Measurements from ENCODE around the gene GPATCH1. TPM values are rescaled to one million over a fixed set of nuclear protein-coding genes. Genes with fewer than 3 reads are reported as not detected.

GPATCH1 gene
- total RNA-seq, 1 experiment from 2014 or later: 16.1 TPM

DNA sequence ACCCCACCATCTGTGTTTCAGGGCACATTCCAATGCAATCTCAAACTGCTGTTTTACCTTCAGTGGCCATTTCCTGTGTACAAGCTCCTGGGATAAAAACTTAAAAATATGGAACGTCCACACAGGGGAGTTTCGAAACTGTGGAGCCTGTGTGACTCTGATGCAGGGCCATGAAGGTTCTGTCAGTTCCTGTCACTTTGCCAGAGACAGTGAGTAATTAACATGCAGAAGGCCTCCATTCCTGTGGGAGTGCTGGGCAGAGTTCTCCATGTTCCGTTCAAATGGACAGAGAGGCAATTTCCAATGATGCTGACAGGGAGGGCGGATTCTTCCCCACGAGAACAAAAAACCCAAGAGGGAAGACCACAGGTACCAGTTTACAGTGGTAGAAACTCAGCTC lies 75.4 kb downstream of the GPATCH1 start:
- DNase-seq: no peak
- Mint-ChIP-seq H3K27me3 (ENCODE audit: insufficient read depth, unreplicated experiment) (no peaks in the 10 kb centered on the region), H3K4me3 (ENCODE audit: unreplicated experiment) (no peak overlapping the region), H3K27ac (ENCODE audit: unreplicated experiment) (no peak overlapping the region), H3K9me3 (ENCODE audit: unreplicated experiment) (no peaks in the 10 kb centered on the region), H3K4me1 (ENCODE audit: low read depth, unreplicated experiment) (no peaks in the 10 kb centered on the region), H3K36me3 (ENCODE audit: insufficient read depth, unreplicated experiment) (no peaks in the 10 kb centered on the region)
- Histone ChIP-seq H3K4me1 (no peaks in the 10 kb centered on the region), H3K9me3 (no peaks in the 10 kb centered on the region), H3K36me3 (ENCODE audit: control insufficient read depth, insufficient read depth, low read length) (no peaks in the 10 kb centered on the region), H3K4me3 (ENCODE audit: low read depth, low read length) (no peak overlapping the region), H3K27me3 (replicated peaks; ENCODE audit: control insufficient read depth, insufficient read depth, low read length) (no peaks in the 10 kb centered on the region)
- ChIA-PET POLR2A (no interaction called here), CTCF (no interaction called here)
- TF ChIP-seq, protein P1, sequence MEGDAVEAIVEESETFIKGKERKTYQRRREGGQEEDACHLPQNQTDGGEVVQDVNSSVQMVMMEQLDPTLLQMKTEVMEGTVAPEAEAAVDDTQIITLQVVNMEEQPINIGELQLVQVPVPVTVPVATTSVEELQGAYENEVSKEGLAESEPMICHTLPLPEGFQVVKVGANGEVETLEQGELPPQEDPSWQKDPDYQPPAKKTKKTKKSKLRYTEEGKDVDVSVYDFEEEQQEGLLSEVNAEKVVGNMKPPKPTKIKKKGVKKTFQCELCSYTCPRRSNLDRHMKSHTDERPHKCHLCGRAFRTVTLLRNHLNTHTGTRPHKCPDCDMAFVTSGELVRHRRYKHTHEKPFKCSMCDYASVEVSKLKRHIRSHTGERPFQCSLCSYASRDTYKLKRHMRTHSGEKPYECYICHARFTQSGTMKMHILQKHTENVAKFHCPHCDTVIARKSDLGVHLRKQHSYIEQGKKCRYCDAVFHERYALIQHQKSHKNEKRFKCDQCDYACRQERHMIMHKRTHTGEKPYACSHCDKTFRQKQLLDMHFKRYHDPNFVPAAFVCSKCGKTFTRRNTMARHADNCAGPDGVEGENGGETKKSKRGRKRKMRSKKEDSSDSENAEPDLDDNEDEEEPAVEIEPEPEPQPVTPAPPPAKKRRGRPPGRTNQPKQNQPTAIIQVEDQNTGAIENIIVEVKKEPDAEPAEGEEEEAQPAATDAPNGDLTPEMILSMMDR (IDR thresholded peaks at IDR 0.05; ENCODE audit: insufficient read depth in 1 of 2, low read depth in 1 of 2, low read length in 1 of 2, severe bottlenecking in 1 of 2, unreplicated experiment in 1 of 2): no peak
- BruUV-seq (replicated peaks): no TSS peak
- intact Hi-C loops (cut with micrococcal nuclease; ENCODE audit: unreplicated experiment): no loop called here

- no TSS peak for BruUV-seq (replicated peaks)
Observed at GRCh38 chr19:33157906-33158305, 76.9 kb downstream of the GPATCH1 start.

DNA sequence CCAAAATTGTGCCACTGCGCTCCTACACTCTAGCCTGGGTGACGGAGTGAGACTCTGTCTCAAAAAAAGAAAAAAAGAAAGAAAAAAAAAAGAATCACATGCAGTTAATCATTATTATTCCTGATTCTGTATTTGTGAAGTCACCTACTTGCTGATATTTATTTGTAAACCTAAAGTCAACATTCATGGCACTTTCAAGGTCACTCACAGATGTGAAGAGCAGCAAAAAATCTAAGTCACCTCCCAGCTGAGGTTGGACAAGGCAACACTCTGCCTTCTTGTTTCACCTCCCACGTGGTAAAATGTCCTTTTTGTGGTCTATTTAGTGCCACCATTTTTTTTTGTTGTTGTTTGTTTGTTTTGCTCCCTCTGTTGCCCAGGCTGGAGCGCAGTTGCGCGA lies 77.4 kb downstream of the GPATCH1 start:
- Histone ChIP-seq H3K4me1 (no peaks in the 10 kb centered on the region), H3K4me3 (ENCODE audit: low read depth, low read length) (no peak overlapping the region), H3K9me3 (no peaks in the 10 kb centered on the region), H3K27me3 (replicated peaks; ENCODE audit: control insufficient read depth, insufficient read depth, low read length) (no peaks in the 10 kb centered on the region), H3K36me3 (ENCODE audit: control insufficient read depth, insufficient read depth, low read length) (no peaks in the 10 kb centered on the region)
- DNase-seq: no peak
- H3K9me3 Mint-ChIP-seq (ENCODE audit: unreplicated experiment): no peaks in the 10 kb centered on the region
- TF ChIP-seq, protein P1 (IDR thresholded peaks at IDR 0.05; ENCODE audit: insufficient read depth in 1 of 2, low read depth in 1 of 2, low read length in 1 of 2, severe bottlenecking in 1 of 2, unreplicated experiment in 1 of 2): no peak
- H3K4me1 Mint-ChIP-seq (ENCODE audit: low read depth, unreplicated experiment): no peaks in the 10 kb centered on the region
- ChIA-PET CTCF (no interaction called here), POLR2A (interaction anchor here (1.9 kb wide), 1 partner anchor 18 kb away, joined by 7 read pairs; no protein-coding TSS in a partner anchor)
- H3K27ac Mint-ChIP-seq (ENCODE audit: unreplicated experiment): no peak overlapping the region
- H3K27me3 Mint-ChIP-seq (ENCODE audit: insufficient read depth, unreplicated experiment): no peaks in the 10 kb centered on the region
- no peak overlapping the region for H3K4me3 Mint-ChIP-seq (ENCODE audit: unreplicated experiment)
- intact Hi-C loops (cut with micrococcal nuclease; ENCODE audit: unreplicated experiment): no loop called here
- no peaks in the 10 kb centered on the region for H3K36me3 Mint-ChIP-seq (ENCODE audit: insufficient read depth, unreplicated experiment)
- BruUV-seq (replicated peaks): no TSS peak

More at GRCh38 chr19:33157906-33158305, 76.9 kb downstream of the GPATCH1 start:
- no peaks in the 10 kb centered on the region for H3K9me3 ChIP-seq
- H3K4me1 ChIP-seq: no peaks in the 10 kb centered on the region
- intact Hi-C loops (cut with micrococcal nuclease; ENCODE audit: unreplicated experiment): no loop called here
- H3K27ac Mint-ChIP-seq (ENCODE audit: unreplicated experiment): no peak overlapping the region
- H3K27me3 ChIP-seq (replicated peaks; ENCODE audit: control insufficient read depth, insufficient read depth, low read length): no peaks in the 10 kb centered on the region
- DNase-seq: no peak
- H3K36me3 ChIP-seq (ENCODE audit: control insufficient read depth, insufficient read depth, low read length): no peaks in the 10 kb centered on the region
- CTCF ChIA-PET: no interaction called here
- no peaks in the 10 kb centered on the region for H3K9me3 Mint-ChIP-seq (ENCODE audit: unreplicated experiment)
- POLR2A ChIA-PET: no interaction called here
- no peaks in the 10 kb centered on the region for H3K36me3 Mint-ChIP-seq (ENCODE audit: insufficient read depth, unreplicated experiment)
- no peaks in the 10 kb centered on the region for H3K27me3 Mint-ChIP-seq (ENCODE audit: insufficient read depth, unreplicated experiment)
- H3K4me3 ChIP-seq (ENCODE audit: low read depth, low read length): no peak overlapping the region
- TF ChIP-seq, protein P1 (IDR thresholded peaks at IDR 0.05; ENCODE audit: insufficient read depth in 1 of 2, low read depth in 1 of 2, low read length in 1 of 2, severe bottlenecking in 1 of 2, unreplicated experiment in 1 of 2): no peak
- no peaks in the 10 kb centered on the region for H3K4me1 Mint-ChIP-seq (ENCODE audit: low read depth, unreplicated experiment)
- H3K4me3 Mint-ChIP-seq (ENCODE audit: unreplicated experiment): no peak overlapping the region
